HG03025 (cell line): ENCODE results near the gene INPP5J.

Experiments
- ATAC-seq: cut with Tn5 transposase; IDR thresholded peaks from one replicate; pipeline ENCODE4 v1.9.1; 2021; ENCODE audit warnings: mild to moderate bottlenecking, moderate library complexity; ENCODE audit not compliant: unreplicated experiment, low FRiP score

The INPP5J gene

DNA sequence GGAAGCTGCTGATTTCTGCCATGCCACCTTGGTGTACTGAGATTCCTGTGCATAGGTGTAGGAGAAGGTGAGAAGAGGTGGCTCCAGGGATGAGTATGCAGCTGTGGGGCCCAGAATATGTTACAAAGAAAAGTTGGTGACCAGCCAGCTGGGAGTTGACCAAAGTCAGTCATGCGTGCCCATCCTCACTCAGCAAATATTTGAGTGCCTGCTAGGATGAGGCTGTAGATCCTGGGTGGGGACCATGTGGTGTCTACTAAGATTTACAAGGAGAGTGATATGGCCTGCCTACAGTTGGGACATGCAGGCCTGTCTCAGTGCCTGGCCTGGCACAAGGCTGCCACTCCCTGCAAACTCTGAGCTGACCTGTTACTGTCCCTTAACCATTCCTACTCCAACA is 56.6 kb downstream of the INPP5J start:
- ATAC-seq = no peak

DNA sequence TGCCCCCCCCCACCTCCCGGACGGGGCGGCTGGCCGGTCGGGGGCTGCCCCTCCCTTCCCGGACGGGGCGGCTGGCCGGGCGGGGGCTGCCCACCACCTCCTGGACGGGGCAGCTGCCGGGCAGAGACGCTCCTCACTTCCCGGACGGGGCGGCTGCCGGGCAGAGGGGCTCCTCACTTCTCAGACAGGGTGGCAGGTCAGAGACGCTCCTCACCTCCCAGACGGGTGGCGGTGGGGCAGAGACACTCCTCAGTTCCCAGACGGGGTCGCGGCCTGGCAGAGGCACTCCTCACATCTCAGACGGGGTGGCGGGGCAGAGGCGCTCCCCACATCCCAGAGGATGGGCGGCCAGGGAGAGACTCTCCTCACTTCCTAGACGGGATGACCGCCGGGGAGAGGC is 61.2 kb downstream of the INPP5J start:
- no peak for ATAC-seq
